HG02970 (cell line): ENCODE results near the gene KIF26A.

Experiments used
- ATAC-seq: cut with Tn5 transposase; IDR thresholded peaks from one replicate; pipeline ENCODE4 v1.9.1; 2021; ENCODE audit warnings: mild to moderate bottlenecking, moderate library complexity, moderate number of reproducible peaks; ENCODE audit not compliant: unreplicated experiment, low FRiP score

Gene KIF26A

GRCh38 chr14:104187931-104188726, 49.7 kb downstream of the KIF26A start:
- no peak for ATAC-seq

GRCh38 chr14:104188727-104189400, 50.5 kb downstream of the KIF26A start:
- no peak for ATAC-seq

DNA sequence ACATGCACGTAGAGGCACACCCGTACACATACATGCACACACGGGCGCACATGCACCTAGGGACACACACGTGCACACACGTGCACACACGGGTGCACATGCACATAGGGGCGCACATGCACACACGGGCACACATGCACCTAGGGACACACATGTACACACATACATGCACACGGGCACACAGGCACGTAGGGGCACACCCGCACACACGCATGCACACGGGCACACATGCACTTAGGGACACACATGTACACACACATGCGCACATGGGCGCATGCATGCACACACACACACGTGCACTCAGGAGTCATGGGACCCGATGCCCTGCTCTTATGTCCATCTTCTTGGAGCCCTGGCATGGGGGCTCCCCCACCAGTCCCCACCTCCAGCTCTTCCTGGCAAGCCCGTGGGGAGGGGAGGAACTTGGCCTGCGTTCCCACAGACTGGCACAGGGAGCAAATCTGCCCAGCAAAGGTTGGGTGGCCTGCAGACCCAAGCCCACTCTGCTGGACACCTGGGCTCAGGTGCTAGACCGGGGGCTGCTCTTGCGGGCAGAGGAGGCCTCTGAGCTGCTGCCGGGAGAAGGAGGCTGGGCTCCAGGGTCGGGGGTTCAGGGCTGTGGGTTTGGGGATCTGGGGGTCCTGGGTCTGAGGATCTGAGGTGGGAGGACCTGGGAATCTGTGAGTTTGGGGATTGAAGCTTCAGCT, 51.4 kb downstream of the KIF26A start:
- ATAC-seq: no peak

DNA sequence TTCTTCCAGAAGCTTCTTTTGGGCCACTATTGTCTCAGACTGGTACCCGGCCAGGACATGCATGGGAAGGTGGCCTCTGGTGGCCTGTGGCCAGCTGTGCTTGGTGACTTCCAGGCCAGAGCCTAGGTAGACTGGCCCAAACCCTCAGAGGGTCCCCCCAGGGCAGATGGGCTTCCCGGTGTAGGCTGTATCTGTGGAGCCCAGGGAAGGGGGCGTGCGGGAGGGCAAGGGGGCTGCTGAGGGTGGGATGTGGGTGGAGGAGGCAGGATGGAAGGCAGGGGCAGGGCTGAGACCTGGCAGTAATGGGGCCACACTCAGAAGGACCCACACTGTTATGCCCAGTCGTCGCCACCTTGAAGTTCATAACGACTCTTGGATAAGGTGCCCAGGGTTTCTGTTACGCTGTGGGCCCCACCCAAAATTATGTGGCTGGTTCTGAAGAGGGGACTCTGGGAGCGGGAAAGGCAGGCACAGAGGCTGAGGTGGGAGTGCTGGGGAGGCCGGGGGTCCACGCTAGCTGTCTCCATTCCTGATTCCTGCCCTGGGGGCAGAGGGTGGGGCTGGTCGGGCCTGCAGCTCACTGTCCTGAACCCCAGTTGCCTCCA, 52.1 kb downstream of the KIF26A start:
- no peak for ATAC-seq

- no peak for ATAC-seq
Observed at GRCh38 chr14:104191409-104191997, 53.1 kb downstream of the KIF26A start.

DNA sequence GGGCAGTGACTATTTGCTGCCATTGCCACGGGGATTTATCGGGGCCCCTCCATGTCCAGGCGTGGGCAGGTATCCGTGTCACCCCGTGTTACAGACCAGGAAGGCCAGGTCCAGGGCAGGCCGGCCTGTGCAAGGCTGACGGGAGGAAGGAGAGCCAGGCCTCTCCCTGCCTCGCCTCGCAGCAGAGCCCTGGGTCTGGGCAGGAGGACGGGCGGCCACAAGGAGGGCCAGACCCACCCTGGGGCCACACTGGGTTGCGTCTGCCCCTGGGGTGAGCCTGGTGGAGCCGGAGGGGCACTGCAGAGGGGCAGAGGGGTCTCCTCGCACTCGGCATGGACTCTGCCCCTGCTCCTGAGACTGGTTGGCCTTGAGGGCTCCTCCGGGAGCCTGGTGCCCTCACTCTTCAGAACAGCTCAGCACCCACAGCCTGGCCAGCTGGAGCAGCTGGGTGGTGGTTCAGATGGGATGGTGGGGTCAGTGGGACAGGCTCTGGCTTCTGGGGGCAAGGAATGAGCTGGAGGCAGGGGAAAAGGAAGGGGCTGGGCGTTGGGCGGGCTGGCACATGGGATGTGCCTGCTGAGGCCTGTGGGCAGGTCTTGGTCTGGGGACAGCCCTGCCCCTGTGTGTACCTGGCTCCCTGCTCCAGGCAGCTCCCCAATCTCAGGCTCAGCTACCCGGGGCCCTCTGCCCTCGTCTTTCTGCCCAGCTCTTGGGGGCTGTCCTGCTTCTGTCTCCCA, 53.9 kb downstream of the KIF26A start:
- no peak for ATAC-seq

DNA sequence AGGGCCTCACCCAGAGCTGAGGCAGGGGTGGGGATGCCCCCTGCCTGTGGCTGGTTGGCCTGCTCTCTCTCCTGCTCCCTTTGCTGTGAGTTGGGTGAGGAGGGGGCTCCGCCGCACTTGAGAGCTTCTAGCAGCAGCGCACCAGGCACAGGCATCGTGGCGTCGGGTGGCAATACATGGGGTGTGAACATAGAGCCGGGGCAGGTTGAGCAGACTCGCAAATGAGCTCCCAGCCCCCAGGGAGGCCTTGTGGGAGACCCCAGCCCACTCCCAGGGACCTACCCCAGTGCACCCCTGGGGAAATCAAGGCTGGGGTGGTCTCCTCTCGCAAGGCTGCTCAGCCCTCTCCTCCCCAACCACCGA, 54.5 kb downstream of the KIF26A start:
- ATAC-seq: no peak

- ATAC-seq: no peak
Observed at GRCh38 chr14:104194016-104194415, 55.6 kb downstream of the KIF26A start.

- no peak for ATAC-seq
Observed at GRCh38 chr14:104194716-104195115, 56.3 kb downstream of the KIF26A start.

GRCh38 chr14:104195361-104195760, 57.0 kb downstream of the KIF26A start:
- no peak for ATAC-seq

- ATAC-seq: no peak
Observed at GRCh38 chr14:104195878-104196277, 57.5 kb downstream of the KIF26A start.

DNA sequence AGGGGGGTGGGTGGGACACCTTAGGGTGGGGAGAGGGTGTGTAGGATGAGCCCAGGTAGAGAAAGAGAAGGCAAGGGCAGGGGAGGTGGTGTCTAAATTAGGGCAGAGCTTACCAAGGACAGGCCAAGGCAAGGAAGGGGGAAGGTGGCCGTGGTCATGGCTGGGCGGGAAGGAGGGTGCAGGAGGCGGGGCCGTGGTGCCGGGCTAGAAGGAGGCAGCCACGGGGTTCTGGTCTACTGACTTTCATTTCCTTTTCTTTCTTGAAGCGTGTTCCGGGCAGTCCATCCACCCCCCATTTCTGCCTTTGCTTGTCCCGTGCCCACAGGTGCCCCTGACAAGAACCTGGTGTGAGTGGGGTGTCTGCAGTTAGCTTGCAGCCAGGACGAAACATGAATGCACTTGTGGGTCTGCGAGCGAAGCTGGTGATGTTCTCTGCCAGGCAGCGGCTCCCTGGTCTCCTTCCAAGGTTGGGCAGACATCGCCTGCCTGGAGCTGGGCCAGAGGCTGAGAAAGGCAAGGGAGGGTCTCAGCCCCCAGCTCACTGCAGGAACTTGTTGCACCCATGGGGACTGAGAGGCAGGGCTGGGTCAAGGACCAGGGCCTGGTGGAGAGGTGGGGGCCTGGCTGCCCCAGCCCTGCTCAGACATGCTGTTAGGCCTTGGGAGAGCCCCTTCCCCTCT, 58.2 kb downstream of the KIF26A start:
- no peak for ATAC-seq

GRCh38 chr14:104197449-104198247, 59.3 kb downstream of the KIF26A start:
- no peak for ATAC-seq

- ATAC-seq: no peak
Observed at GRCh38 chr14:104199266-104199895, 61.0 kb downstream of the KIF26A start.

DNA sequence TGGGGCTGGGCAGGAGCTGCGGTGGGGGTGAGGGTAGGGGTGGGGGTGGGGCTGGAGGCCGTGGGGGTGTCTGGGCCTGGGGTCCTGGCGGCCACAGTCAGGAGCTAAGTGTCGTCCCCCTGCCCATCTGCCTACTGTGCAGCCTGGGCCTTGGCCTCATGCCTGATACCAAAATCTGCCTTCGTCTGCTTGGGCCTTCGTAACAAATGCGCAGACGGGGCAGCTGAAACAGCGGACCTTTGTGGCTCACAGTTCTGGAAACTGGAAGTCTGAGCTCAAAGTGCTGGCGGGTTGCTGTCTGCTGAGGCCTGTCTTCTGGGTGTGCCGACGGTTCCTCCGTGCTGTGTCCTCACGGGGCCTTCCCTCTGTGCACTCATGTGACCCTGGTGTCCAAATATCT, 61.7 kb downstream of the KIF26A start:
- ATAC-seq: no peak

DNA sequence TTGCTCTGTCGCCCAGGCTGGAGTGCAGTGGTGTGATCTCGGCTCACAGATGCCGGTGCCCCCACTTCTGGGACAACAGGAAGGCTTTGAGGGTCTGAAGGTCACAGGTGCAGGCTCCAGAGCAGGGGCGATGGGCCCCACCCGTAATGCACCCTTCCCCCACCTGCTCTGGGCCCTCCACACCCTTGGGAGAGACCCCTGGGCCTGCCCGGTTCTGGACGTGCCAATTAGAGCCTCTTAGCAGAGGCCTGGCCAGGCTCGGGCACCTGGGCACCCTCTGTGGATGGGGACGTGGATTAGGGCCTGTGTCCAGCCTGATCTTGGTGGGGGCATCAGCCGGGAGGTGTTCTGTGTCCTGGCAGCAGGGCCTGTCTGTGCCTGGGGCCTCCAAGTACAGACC, 62.2 kb downstream of the KIF26A start:
- ATAC-seq: no peak

DNA sequence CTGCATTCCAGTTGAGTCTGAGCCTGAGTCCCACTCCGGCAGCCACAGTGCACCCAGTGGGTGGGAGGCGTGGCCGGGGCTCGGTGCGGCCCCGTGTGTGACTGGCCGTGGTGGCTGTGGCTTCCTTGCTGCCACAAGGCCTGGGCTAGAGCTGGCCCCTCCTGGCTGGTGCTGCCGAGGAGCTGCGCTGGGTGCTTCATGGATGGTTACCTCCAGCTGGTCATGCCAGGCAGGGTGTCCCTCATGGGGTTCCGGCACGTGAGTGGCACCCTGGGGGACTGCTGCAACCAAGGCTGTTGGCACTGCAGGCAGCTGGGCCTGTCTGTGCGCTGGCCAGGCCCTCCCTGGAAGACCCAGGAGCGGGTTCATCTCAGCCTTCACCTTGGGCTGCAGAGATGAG, 62.7 kb downstream of the KIF26A start:
- no peak for ATAC-seq

GRCh38 chr14:104201496-104201895, 63.1 kb downstream of the KIF26A start:
- ATAC-seq: no peak
